ENCODE data around the gene FATE1. TPM values are rescaled to one million over a fixed set of nuclear protein-coding genes. Genes with fewer than 3 reads are reported as not detected.

Gene FATE1
- total and polyA plus RNA-seq, 2 of the 13 experiments (the other 11 are each of a cell fraction or from before 2014, with no cell fraction given) = not detected

GRCh38 chrX:151701071-151701470, 14.8 kb upstream of the FATE1 start (continued):
- TF ChIP-seq ZNF407 (CRISPR knock-in tag; IDR thresholded peaks at IDR 0.05; ENCODE audit: not compliant biosample characterization) (no peak), JUN (CRISPR knock-in tag; IDR thresholded peaks at IDR 0.05) (no peak), ZBTB8A (CRISPR knock-in tag; IDR thresholded peaks at IDR 0.05; ENCODE audit: borderline replicate concordance, low read depth) (no peak), KLF16 (CRISPR knock-in tag; IDR thresholded peaks at IDR 0.05) (no peak)

- WGBS (ENCODE audit: low lambda C conversion rate) = 89% methylated on average over 4 of the region's 7 CpGs
- TF ChIP-seq ZNF740 (CRISPR knock-in tag; IDR thresholded peaks at IDR 0.05) = no peak
- no peak for TF ChIP-seq NR2F1 (CRISPR knock-in tag; IDR thresholded peaks at IDR 0.05)
- TF ChIP-seq KDM5A (IDR thresholded peaks at IDR 0.05; ENCODE audit: borderline replicate concordance, low read length) = no peak
- no peak for TF ChIP-seq ELF1 (CRISPR knock-in tag; IDR thresholded peaks at IDR 0.05)
- TF ChIP-seq MBD4 (IDR thresholded peaks at IDR 0.05; ENCODE audit: borderline replicate concordance, low read length) = no peak
- no peak for TF ChIP-seq GATAD1 (CRISPR knock-in tag; IDR thresholded peaks at IDR 0.05)
- no peak for TF ChIP-seq ADNP (CRISPR knock-in tag; IDR thresholded peaks at IDR 0.05)
- Histone ChIP-seq H3K9me3 (ENCODE audit: low read length) (no peaks in the 10 kb centered on the region), H3K79me2 (ENCODE audit: insufficient read depth, low read length) (no peaks in the 10 kb centered on the region), H3K27me3 (ENCODE audit: control insufficient read depth in 1 of 2, insufficient read depth in 2 of 2, low read length in 2 of 2) (no peaks in the 10 kb centered on the region; a peak in 1 of 5 replicates), H3K27ac (ENCODE audit: extremely low read length, insufficient read depth, low read length) (no peak overlapping the region), H3K4me3 (replicated peaks in 1 of 3; ENCODE audit: insufficient read depth in 1 of 3, low read depth in 2 of 3, low read length in 3 of 3) (no peak overlapping the region), H3K4me2 (ENCODE audit: low read depth, low read length) (no peak overlapping the region), H3K4me1 (ENCODE audit: insufficient read depth, low read length) (no peaks in the 10 kb centered on the region), H3K36me3 (replicated peaks in 1 of 2; ENCODE audit: control insufficient read depth in 1 of 2, insufficient read depth in 2 of 2, low read length in 2 of 2) (no peaks in the 10 kb centered on the region), H2AFZ (ENCODE audit: low read length) (no peak overlapping the region), H3K9ac (ENCODE audit: insufficient read depth, low read depth, low read length) (no peak overlapping the region), H4K20me1 (ENCODE audit: insufficient read depth, low read length) (no peaks in the 10 kb centered on the region)
- ATAC-seq (no peak), FAIRE-seq (no peak), DNase-seq (ENCODE audit: low spot score) (no peak)
- CTCF ChIA-PET (ENCODE audit: low intra/inter-chr PET ratio, low total read pairs) = no interaction called here
- BruUV-seq (replicated peaks) = no TSS peak
- in situ Hi-C loops (cut with HindIII; ENCODE audit: extremely low pct_ligation_motif_present, low pct_unique_long_range_greater_than_20kb) = no loop called here
- POLR2A ChIA-PET = no interaction called here
- intact Hi-C loops (cut with micrococcal nuclease; ENCODE audit: unreplicated experiment) = no loop called here
These were observed 14.3 kb upstream of the FATE1 start for GRCh38 chrX:151701531-151701930.
